Neural cell (in vitro differentiated cells): ENCODE data around the gene PDE10A. TPM values are rescaled to one million over a fixed set of nuclear protein-coding genes. Genes with fewer than 3 reads are reported as not detected.

Experiments
- H2AFZ ChIP-seq: fragments of 200-600, 300-800 bp; sonication (generic), shearing (Covaris generic); 2 replicates; pipeline ENCODE4 v1.6.0; 2014; ENCODE audit warnings: low read depth, mild to moderate bottlenecking, antibody characterized with exemption, low read length, moderate library complexity
- H3F3A ChIP-seq: fragments of 200-600 bp; shearing (Covaris generic); 2 replicates; pipeline ENCODE4 v1.6.1; 2016; ENCODE audit warnings: mild to moderate bottlenecking, moderate library complexity, mixed read lengths, antibody characterized with exemption, low read length; ENCODE audit not compliant: insufficient read depth, poor library complexity, severe bottlenecking
- H3K27ac ChIP-seq: fragments of 200-600, 300-800 bp; sonication (generic), shearing (Covaris generic); 2 replicates; pipeline ENCODE4 v1.5.1; 2014; ENCODE audit warnings: mild to moderate bottlenecking, low read length, moderate library complexity
- H3K27me3 ChIP-seq: fragments of 300-800, 200-600 bp; sonication (generic), shearing (Covaris generic); 2 replicates; pipeline ENCODE4 v1.6.0; 2014; ENCODE audit warnings: mild to moderate bottlenecking, low read depth, low read length, moderate library complexity; ENCODE audit not compliant: insufficient read depth
- H3K36me3 ChIP-seq: fragments of 300-800, 200-600 bp; sonication (generic), shearing (Covaris generic); 2 replicates; pipeline ENCODE4 v1.5.1; 2014; ENCODE audit warnings: mild to moderate bottlenecking, antibody characterized with exemption, low read length, moderate library complexity; ENCODE audit not compliant: insufficient read depth
- H3K4me2 ChIP-seq: fragments of 300-800, 200-600 bp; sonication (generic), shearing (Covaris generic); 2 replicates; pipeline ENCODE4 v1.6.0; 2014; ENCODE audit warnings: mild to moderate bottlenecking, low read length
- H3K4me3 ChIP-seq: fragments of 300-800, 200-600 bp; sonication (generic), shearing (Covaris generic); 2 replicates; pipeline ENCODE4 v1.5.1; 2014; ENCODE audit warnings: mild to moderate bottlenecking, low read length, moderate library complexity
- H3K79me2 ChIP-seq: fragments of 200-600 bp; shearing (Covaris generic); replicated peaks from 2 replicates; pipeline ENCODE4 v1.6.0; 2014; ENCODE audit warnings: mild to moderate bottlenecking, low read length, moderate library complexity; ENCODE audit not compliant: insufficient read depth
- H3K9ac ChIP-seq: fragments of 300-800, 200-600 bp; sonication (generic), shearing (Covaris generic); 2 replicates; pipeline ENCODE4 v1.6.1; 2016; ENCODE audit warnings: mild to moderate bottlenecking, low read length, mixed read lengths
- H3K9me2 ChIP-seq: fragments of 200-600 bp; shearing (Covaris generic); 2 replicates; pipeline ENCODE4 v1.6.1; 2016; ENCODE audit warnings: mild to moderate bottlenecking, low read length, mixed read lengths; ENCODE audit not compliant: insufficient read depth
- H3K9me3 ChIP-seq: fragments of 200-600, 300-800 bp; sonication (generic), shearing (Covaris generic); 2 replicates; pipeline ENCODE4 v1.6.1; 2016; ENCODE audit warnings: mild to moderate bottlenecking, mixed run types, low read length, moderate library complexity, mixed read lengths
- H4K20me1 ChIP-seq: fragments of 200-600 bp; shearing (Covaris generic); 2 replicates; pipeline ENCODE4 v1.6.1; 2016; ENCODE audit warnings: mild to moderate bottlenecking, mixed run types; ENCODE audit not compliant: insufficient read depth
- CTCF ChIP-seq: fragments of 450-650 bp; IDR thresholded peaks from 2 replicates; pipeline ENCODE4 v1.5.1; 2014; ENCODE audit warnings: antibody characterized with exemption, mild to moderate bottlenecking, moderate library complexity; ENCODE audit not compliant: poor library complexity, severe bottlenecking
- EP300 ChIP-seq: fragments of 450-650 bp; conservative IDR thresholded peaks from 2 replicates; pipeline ENCODE4 v1.6.1; 2014; ENCODE audit warnings: antibody characterized with exemption, mild to moderate bottlenecking, moderate library complexity; ENCODE audit not compliant: poor library complexity, severe bottlenecking
- EZH2 ChIP-seq: fragments of 200-600, 300-800 bp; shearing (Covaris generic), sonication (generic); IDR thresholded peaks from 2 replicates; pipeline ENCODE4 v1.6.1; 2014; ENCODE audit warnings: antibody characterized with exemption, low read length, borderline replicate concordance, mild to moderate bottlenecking; ENCODE audit not compliant: insufficient read depth, poor library complexity, severe bottlenecking
- MXI1 ChIP-seq: fragments of 450-650 bp; conservative IDR thresholded peaks from 2 replicates; pipeline ENCODE4 v1.6.1; 2014; ENCODE audit warnings: antibody characterized with exemption, mild to moderate bottlenecking; ENCODE audit not compliant: poor library complexity, severe bottlenecking
- POLR2AphosphoS5 ChIP-seq: IDR thresholded peaks from 2 replicates; pipeline ENCODE4 v1.6.1; 2012
- RAD21 ChIP-seq: fragments of 450-650 bp; conservative IDR thresholded peaks from 2 replicates; pipeline ENCODE4 v1.6.1; 2014; ENCODE audit warnings: antibody characterized with exemption, mild to moderate bottlenecking, moderate library complexity
- REST ChIP-seq: IDR thresholded peaks from 2 replicates; pipeline ENCODE4 v1.6.1; 2012; ENCODE audit warnings: borderline replicate concordance
- SMC3 ChIP-seq: fragments of 450-650 bp; conservative IDR thresholded peaks from 2 replicates; pipeline ENCODE4 v1.6.1; 2014; ENCODE audit warnings: antibody characterized with exemption, mild to moderate bottlenecking, moderate library complexity; ENCODE audit not compliant: poor library complexity
- TAF1 ChIP-seq: IDR thresholded peaks from 2 replicates; pipeline ENCODE4 v1.6.1; 2012; ENCODE audit warnings: low read depth
- polyA plus RNA-seq: library from polyadenylated mRNA; depleted of rRNA; stranded (reverse); fragments of >200 nt; gene quantifications from 2 replicates; pipeline ENCODE4 v1.2.3, GENCODE V29; 2014

The PDE10A gene
- polyA plus RNA-seq, 1 donor from 2014 or later: 52.4 TPM

- Histone ChIP-seq H3K79me2 (no peaks in the 10 kb centered on the region), H3K36me3 (no peaks in the 10 kb centered on the region), H3K9me2 (no peaks in the 10 kb centered on the region), H3K4me2 (no peak overlapping the region), H2AFZ (no peak overlapping the region), H3K4me3 (no peak overlapping the region), H3K27ac (no peak overlapping the region), H3F3A (no peaks in the 10 kb centered on the region), H3K9ac (no peak overlapping the region), H3K9me3 (no peaks in the 10 kb centered on the region), H4K20me1 (no peaks in the 10 kb centered on the region), H3K27me3 (no peaks in the 10 kb centered on the region)
- TF ChIP-seq MXI1 (no peak), TAF1 (no peak), POLR2AphosphoS5 (no peak), EZH2 (no peak), SMC3 (no peak), CTCF (no peak), RAD21 (no peak), REST (no peak), EP300 (no peak)
Measured at GRCh38 chr6:165686596-165687365, 23.7 kb upstream of the PDE10A start.

DNA sequence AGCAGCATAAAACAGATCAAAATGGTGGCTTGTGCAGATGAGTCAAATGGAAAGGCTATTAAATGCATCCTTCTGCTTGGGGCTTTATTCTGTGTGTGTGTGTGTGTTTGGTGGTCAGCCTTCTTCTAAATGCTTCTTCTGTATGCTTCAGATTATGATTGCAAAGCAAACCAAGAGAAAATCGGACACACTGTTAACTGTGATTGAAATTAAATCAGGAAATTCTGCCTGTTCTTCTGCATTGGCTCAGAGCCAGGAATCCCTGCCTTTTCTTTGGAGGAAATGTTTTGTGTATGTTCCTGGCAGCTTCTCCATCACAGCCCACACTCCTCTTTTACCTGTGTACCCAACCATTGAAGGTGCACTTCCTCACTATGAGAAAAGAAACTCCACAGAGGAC, 22.3 kb upstream of the PDE10A start:
- H3K4me2 ChIP-seq: no peak overlapping the region
- no peak overlapping the region for H3K4me3 ChIP-seq
- H3K9me3 ChIP-seq: no peaks in the 10 kb centered on the region
- no peak for TF ChIP-seq RAD21
- TF ChIP-seq CTCF: no peak
- no peak for TF ChIP-seq POLR2AphosphoS5
- no peak for TF ChIP-seq REST
- TF ChIP-seq SMC3: no peak
- H3K9ac ChIP-seq: no peak overlapping the region
- no peaks in the 10 kb centered on the region for H3K79me2 ChIP-seq
- no peaks in the 10 kb centered on the region for H4K20me1 ChIP-seq
- H3K9me2 ChIP-seq: no peaks in the 10 kb centered on the region
- no peak overlapping the region for H2AFZ ChIP-seq
- no peak overlapping the region for H3K27ac ChIP-seq
- H3K36me3 ChIP-seq: no peaks in the 10 kb centered on the region
- no peaks in the 10 kb centered on the region for H3F3A ChIP-seq
- no peaks in the 10 kb centered on the region for H3K27me3 ChIP-seq
